Inflammatory macrophage (primary cell): ENCODE data around the gene FTL.

Experiments
- DNase-seq, 2 donors: peaks; one replicate each; pipeline ENCODE4 v3.0.0-alpha.2; 2020 to 2022

Gene FTL

GRCh38 chr19:48966541-48967345 lies 1.6 kb downstream of the FTL start:
- peak; percentile 50 to 60 for DNase-seq

GRCh38 chr19:48967346-48968178 lies 2.5 kb downstream of the FTL start:
- DNase-seq: peak; percentile 97 to 98

GRCh38 chr19:48968179-48968661 lies 3.1 kb downstream of the FTL start:
- DNase-seq: peak in 1 of 2 donors; percentile 74

GRCh38 chr19:48968813-48969218 lies 3.7 kb downstream of the FTL start:
- DNase-seq: peak in 1 of 2 donors; percentile 24

- no peak for DNase-seq
These were observed 4.4 kb downstream of the FTL start for GRCh38 chr19:48969276-48970138.

- DNase-seq: no peak
These were observed 5.1 kb downstream of the FTL start for GRCh38 chr19:48970139-48970766.

GRCh38 chr19:48970923-48971395 lies 5.8 kb downstream of the FTL start:
- DNase-seq: peak; percentile 88 to 92

- no peak for DNase-seq
These were observed 11.1 kb downstream of the FTL start for GRCh38 chr19:48975947-48976847.

GRCh38 chr19:48977061-48977460 lies 12.0 kb downstream of the FTL start:
- no peak for DNase-seq

- no peak for DNase-seq
These were observed 17.2 kb downstream of the FTL start for GRCh38 chr19:48982280-48982679.

GRCh38 chr19:48985711-48986110 lies 20.6 kb downstream of the FTL start:
- no peak for DNase-seq

- no peak for DNase-seq
These were observed 21.1 kb downstream of the FTL start for GRCh38 chr19:48986211-48986610.

GRCh38 chr19:48987323-48987722 lies 22.2 kb downstream of the FTL start:
- DNase-seq: no peak

- DNase-seq: no peak
These were observed 23.2 kb downstream of the FTL start for GRCh38 chr19:48988286-48988685.

GRCh38 chr19:48988860-48989259 lies 23.8 kb downstream of the FTL start:
- no peak for DNase-seq

- DNase-seq: no peak
These were observed 24.7 kb downstream of the FTL start for GRCh38 chr19:48989701-48990291.

GRCh38 chr19:48990400-48990799 lies 25.3 kb downstream of the FTL start:
- no peak for DNase-seq

GRCh38 chr19:48991011-48991609 lies 26.0 kb downstream of the FTL start:
- no peak for DNase-seq

GRCh38 chr19:48991873-48992580 lies 26.9 kb downstream of the FTL start:
- DNase-seq: peak; percentile 58 to 72
